Naive thymus-derived CD8-positive, alpha-beta T cell (primary cell): ENCODE data around the gene PRR19. TPM values are rescaled to one million over a fixed set of nuclear protein-coding genes. Genes with fewer than 3 reads are reported as not detected.
"Not testable (repeated sequence)": the region's sequence is repeated elsewhere in the genome, so short reads cannot be mapped to it uniquely, and the experiment has no call there.

Experiments
- ATAC-seq, 2 donors: fragments of 150-1000 bp; cut with Tn5 transposase in 1 of 2; sonication (Bioruptor Pico), chemical (Tn5 transposase) in 1 of 2; 1 replicate in 1 of 2; 2 replicates in 1 of 2; pipeline ENCODE4 v1.10.0; 2021; ENCODE audit warnings: mild to moderate bottlenecking in 2 of 2, moderate library complexity in 2 of 2
- POLR2A ChIA-PET: fragments of 350-600 bp; sonication (Branson Sonifier 250); formaldehyde crosslinking; loops from one replicate; lab custom pipeline; 2021; ENCODE audit warnings: antibody characterized with exemption; lab: Charles Lee
- DNase-seq, 10 donors: peaks; one replicate each; pipeline versions ENCODE4 v3.0.0 to v3.0.0-alpha.2; 2020 to 2022
- H3K27ac Mint-ChIP-seq, 10 donors: one replicate each; pipeline ENCODE4 v1.8.0; 2020 to 2022; ENCODE audit warnings: mild to moderate bottlenecking in 10 of 10, mixed read lengths in 10 of 10, moderate library complexity in 4 of 10, inconsistent platforms in 1 of 10
- H3K27me3 Mint-ChIP-seq, 5 donors: one replicate each; pipeline ENCODE4 v1.8.0; 2021 to 2022; ENCODE audit warnings: mixed read lengths in 5 of 5
- H3K36me3 Mint-ChIP-seq, 3 donors: one replicate each; pipeline ENCODE4 v1.8.0; 2020 to 2022; ENCODE audit warnings: mixed read lengths in 3 of 3, mild to moderate bottlenecking in 2 of 3, inconsistent platforms in 1 of 3
- H3K4me1 Mint-ChIP-seq, 4 donors: one replicate each; pipeline ENCODE4 v1.8.0; 2021 to 2022; ENCODE audit warnings: mixed read lengths in 4 of 4
- H3K4me3 Mint-ChIP-seq, 10 donors: one replicate each; pipeline ENCODE4 v1.8.0; 2020 to 2022; ENCODE audit warnings: mild to moderate bottlenecking in 10 of 10, mixed read lengths in 10 of 10, moderate library complexity in 6 of 10, inconsistent platforms in 1 of 10
- H3K9me3 Mint-ChIP-seq, 9 donors: one replicate each; pipeline ENCODE4 v1.8.0; 2020 to 2022; ENCODE audit warnings: mixed read lengths in 9 of 9, mild to moderate bottlenecking in 3 of 9, inconsistent platforms in 1 of 9, moderate library complexity in 1 of 9
- polyA plus RNA-seq, 3 donors: library from polyadenylated mRNA; unstranded; fragments of 300-500 nt; fragmentation: Illumina TruSeq; gene quantifications; one replicate each; pipeline ENCODE4 v1.2.3, GENCODE V29; 2021
- total RNA-seq, 8 experiments: library from RNA in 2 of 8; stranded (reverse) in 2 of 8; gene quantifications; one replicate each; pipeline ENCODE4 v1.2.3 and lab custom pipeline; 2021 to 2026

The PRR19 gene
- total and polyA plus RNA-seq, 5 experiments from 2014 or later: 0.25 to 0.49 (median 0.32) TPM; not detected in 2

GRCh38 chr19:42266928-42267603 is 34.9 kb upstream of the PRR19 start:
- POLR2A ChIA-PET: interaction anchor here (0.6 to 4.9 kb wide), 6 partner anchors 12 to 38 kb away, joined by 3 to 59 read pairs (median 8); partner anchors contain the start of gene ERF

GRCh38 chr19:42267644-42268141 is 34.2 kb upstream of the PRR19 start:
- Mint-ChIP-seq H3K4me3 (no peak overlapping the region), H3K27me3 (no peaks in the 10 kb centered on the region), H3K36me3 (peaks cover 0 to 4% (median 0%) of the 10 kb centered on the region in 3 donors), H3K27ac (no peak overlapping the region), H3K9me3 (no peaks in the 10 kb centered on the region), H3K4me1 (peaks cover 0 to 31% (median 23%) of the 10 kb centered on the region in 4 donors)
- POLR2A ChIA-PET: interaction anchor here (0.6 to 4.9 kb wide), 7 partner anchors 13 to 37 kb away, joined by 3 to 59 read pairs (median 9); partner anchors contain the start of genes ERF and GSK3A
- ATAC-seq (no peak), DNase-seq (no peak)

More at GRCh38 chr19:42266928-42267603, 34.9 kb upstream of the PRR19 start:
- Mint-ChIP-seq H3K4me1 (peaks cover 0 to 31% (median 24%) of the 10 kb centered on the region in 4 donors), H3K27ac (peak overlapping the region in 1 of 10 donors; percentile 32)
- H3K36me3 Mint-ChIP-seq, H3K9me3 Mint-ChIP-seq, H3K27me3 Mint-ChIP-seq, DNase-seq, H3K4me3 Mint-ChIP-seq, ATAC-seq: not testable (repeated sequence)

GRCh38 chr19:42268142-42268703 is 33.7 kb upstream of the PRR19 start:
- ATAC-seq (peak; percentile 66 to 67), DNase-seq (peak in 9 of 10 donors; percentile 94 to 100 (median 99))
- Mint-ChIP-seq H3K36me3 (peaks cover 0 to 4% (median 0%) of the 10 kb centered on the region in 3 donors), H3K4me3 (no peak overlapping the region), H3K4me1 (peaks cover 0 to 32% (median 24%) of the 10 kb centered on the region in 4 donors), H3K9me3 (no peaks in the 10 kb centered on the region), H3K27me3 (no peaks in the 10 kb centered on the region), H3K27ac (no peak overlapping the region)
- POLR2A ChIA-PET: interaction anchor here (1.0 to 4.9 kb wide), 5 partner anchors 13 to 26 kb away, joined by 3 to 59 read pairs (median 25); partner anchors contain the start of genes ERF and GSK3A

- peak within 1 kb of the TSS in 5 of 10 donors; percentile 97 to 99 (median 99) for H3K27ac Mint-ChIP-seq
- H3K4me1 Mint-ChIP-seq: peaks cover 0 to 37% (median 25%) of the 10 kb centered on the region in 4 donors
- H3K4me3 Mint-ChIP-seq: peak within 1 kb of the TSS in 6 of 10 donors; percentile 90 to 98 (median 94)
- H3K9me3 Mint-ChIP-seq: no peaks in the 10 kb centered on the region
- peak; percentile 97 to 100 (median 100) for DNase-seq
- peak; percentile 81 to 82 for ATAC-seq
- H3K36me3 Mint-ChIP-seq: peaks cover 0 to 10% (median 0%) of the 10 kb centered on the region in 3 donors
- no peaks in the 10 kb centered on the region for H3K27me3 Mint-ChIP-seq
- POLR2A ChIA-PET: interaction anchor here (0.6 to 4.9 kb wide), 8 partner anchors 13 to 827 kb away, joined by 3 to 59 read pairs (median 8); partner anchors contain the start of genes GSK3A, PAFAH1B3 and PRR19
These were observed 33.0 kb upstream of the PRR19 start, which contains the start of gene CIC for GRCh38 chr19:42268704-42269477. CIC (plus strand) TSS chr19:42269252; CDS start chr19:42271784, 2,532 bp downstream.

GRCh38 chr19:42269478-42270345 is 32.2 kb upstream of the PRR19 start:
- H3K4me1 Mint-ChIP-seq: peaks cover 3 to 41% (median 27%) of the 10 kb centered on the region in 4 donors
- POLR2A ChIA-PET: interaction anchor here (0.7 to 4.9 kb wide), 12 partner anchors 12 to 138 kb away, joined by 3 to 59 read pairs (median 6); partner anchors contain the start of genes ERF, GSK3A, PAFAH1B3 and POU2F2
- DNase-seq: no peak
- H3K27me3 Mint-ChIP-seq: no peaks in the 10 kb centered on the region
- peak overlapping the region in 5 of 10 donors; percentile 97 to 99 (median 99) for H3K27ac Mint-ChIP-seq
- ATAC-seq: no peak
- H3K4me3 Mint-ChIP-seq: peak overlapping the region in 6 of 10 donors; percentile 90 to 98 (median 94)
- no peaks in the 10 kb centered on the region for H3K9me3 Mint-ChIP-seq
- H3K36me3 Mint-ChIP-seq: peaks cover 0 to 16% (median 0%) of the 10 kb centered on the region in 3 donors

- H3K4me1 Mint-ChIP-seq: peaks cover 11 to 48% (median 31%) of the 10 kb centered on the region in 4 donors
- H3K27ac Mint-ChIP-seq: peak overlapping the region in 5 of 10 donors; percentile 97 to 99 (median 99)
- DNase-seq (peak in 9 of 10 donors; percentile 55 to 84 (median 73)), ATAC-seq (peak; percentile 2 to 9)
- H3K27me3 Mint-ChIP-seq: no peaks in the 10 kb centered on the region
- H3K4me3 Mint-ChIP-seq: peak overlapping the region in 6 of 10 donors; percentile 90 to 98 (median 94)
- no peaks in the 10 kb centered on the region for H3K9me3 Mint-ChIP-seq
- peaks cover 0 to 22% (median 0%) of the 10 kb centered on the region in 3 donors for H3K36me3 Mint-ChIP-seq
- POLR2A ChIA-PET: interaction anchor here (0.6 to 4.9 kb wide), 12 partner anchors 11 to 1263 kb away, joined by 3 to 59 read pairs (median 6); partner anchors contain the start of genes ERF, GSK3A, PAFAH1B3 and POU2F2
These were observed 31.4 kb upstream of the PRR19 start for GRCh38 chr19:42270346-42271044.

- peak overlapping the region in 9 of 10 donors; percentile 54 to 96 (median 70) for H3K4me3 Mint-ChIP-seq
These were observed 30.9 kb upstream of the PRR19 start for GRCh38 chr19:42271045-42271419.

GRCh38 chr19:42271861-42272534 is 29.9 kb upstream of the PRR19 start:
- peak overlapping the region in 2 of 10 donors; percentile 88 to 99 for H3K27ac Mint-ChIP-seq
- peak overlapping the region in 1 of 10 donors; percentile 67 for H3K4me3 Mint-ChIP-seq
- H3K36me3 Mint-ChIP-seq: peaks cover 0 to 29% (median 0%) of the 10 kb centered on the region in 3 donors
- H3K9me3 Mint-ChIP-seq: no peaks in the 10 kb centered on the region
- H3K4me1 Mint-ChIP-seq: peaks cover 20 to 60% (median 39%) of the 10 kb centered on the region in 4 donors
- POLR2A ChIA-PET: interaction anchor here (0.9 to 4.1 kb wide), 4 partner anchors 20 to 140 kb away, joined by 4 to 29 read pairs (median 10); partner anchors contain the start of genes GSK3A and POU2F2
- DNase-seq: no peak
- no peaks in the 10 kb centered on the region for H3K27me3 Mint-ChIP-seq
- ATAC-seq: no peak

More at GRCh38 chr19:42271045-42271419, 30.9 kb upstream of the PRR19 start:
- Mint-ChIP-seq H3K27me3 (no peaks in the 10 kb centered on the region), H3K4me1 (peaks cover 15 to 51% (median 34%) of the 10 kb centered on the region in 4 donors), H3K9me3 (no peaks in the 10 kb centered on the region), H3K27ac (peak overlapping the region in 6 of 10 donors; percentile 77 to 99 (median 89)), H3K36me3 (peaks cover 0 to 26% (median 0%) of the 10 kb centered on the region in 3 donors)
- POLR2A ChIA-PET: interaction anchor here (1.1 to 4.9 kb wide), 8 partner anchors 10 to 139 kb away, joined by 3 to 59 read pairs (median 10); partner anchors contain the start of genes ERF, GSK3A and POU2F2
- DNase-seq (no peak), ATAC-seq (no peak)

- peaks cover 20 to 61% (median 40%) of the 10 kb centered on the region in 4 donors for H3K4me1 Mint-ChIP-seq
- DNase-seq (no peak), ATAC-seq (no peak)
- H3K36me3 Mint-ChIP-seq: peaks cover 0 to 29% (median 0%) of the 10 kb centered on the region in 3 donors
- no peak overlapping the region for H3K4me3 Mint-ChIP-seq
- H3K9me3 Mint-ChIP-seq: no peaks in the 10 kb centered on the region
- no peaks in the 10 kb centered on the region for H3K27me3 Mint-ChIP-seq
- peak overlapping the region in 1 of 10 donors; percentile 4 for H3K27ac Mint-ChIP-seq
- POLR2A ChIA-PET: interaction anchor here (0.9 kb wide), 1 partner anchor 28 kb away, joined by 4 read pairs; no protein-coding TSS in a partner anchor
These were observed 29.4 kb upstream of the PRR19 start for GRCh38 chr19:42272535-42272897.
